OCI-M1 (cell line): ENCODE measurements around the gene GDPGP1.
"Not testable (repeated sequence)": the region's sequence is repeated elsewhere in the genome, so short reads cannot be mapped to it uniquely, and the experiment has no call there.

Source experiments
- DNase-seq: peaks from one replicate; lab custom pipeline; 2025; lab: John Stamatoyannopoulos, UW

GDPGP1 gene, protein sequence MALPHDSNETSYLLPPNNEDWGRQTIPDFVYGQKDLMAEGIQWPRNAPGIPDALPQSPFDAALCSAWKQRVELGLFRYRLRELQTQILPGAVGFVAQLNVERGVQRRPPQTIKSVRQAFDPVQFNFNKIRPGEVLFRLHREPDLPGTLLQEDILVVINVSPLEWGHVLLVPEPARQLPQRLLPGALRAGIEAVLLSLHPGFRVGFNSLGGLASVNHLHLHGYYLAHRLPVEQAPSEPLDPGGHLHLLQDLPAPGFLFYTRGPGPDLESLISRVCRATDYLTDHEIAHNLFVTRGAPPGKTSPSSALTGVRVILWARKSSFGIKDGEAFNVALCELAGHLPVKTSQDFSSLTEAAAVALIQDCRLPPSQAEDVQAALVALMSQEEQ

GRCh38 chr15:90234096-90234988 is at the start of gene GDPGP1:
GDPGP1 (plus strand) TSS chr15:90234209; CDS start chr15:90240909, 6,700 bp downstream.
- peak; percentile 66 for DNase-seq

- DNase-seq: peak; percentile 79
Measured at GRCh38 chr15:90184786-90185704, 49.0 kb upstream of the GDPGP1 start.

DNA sequence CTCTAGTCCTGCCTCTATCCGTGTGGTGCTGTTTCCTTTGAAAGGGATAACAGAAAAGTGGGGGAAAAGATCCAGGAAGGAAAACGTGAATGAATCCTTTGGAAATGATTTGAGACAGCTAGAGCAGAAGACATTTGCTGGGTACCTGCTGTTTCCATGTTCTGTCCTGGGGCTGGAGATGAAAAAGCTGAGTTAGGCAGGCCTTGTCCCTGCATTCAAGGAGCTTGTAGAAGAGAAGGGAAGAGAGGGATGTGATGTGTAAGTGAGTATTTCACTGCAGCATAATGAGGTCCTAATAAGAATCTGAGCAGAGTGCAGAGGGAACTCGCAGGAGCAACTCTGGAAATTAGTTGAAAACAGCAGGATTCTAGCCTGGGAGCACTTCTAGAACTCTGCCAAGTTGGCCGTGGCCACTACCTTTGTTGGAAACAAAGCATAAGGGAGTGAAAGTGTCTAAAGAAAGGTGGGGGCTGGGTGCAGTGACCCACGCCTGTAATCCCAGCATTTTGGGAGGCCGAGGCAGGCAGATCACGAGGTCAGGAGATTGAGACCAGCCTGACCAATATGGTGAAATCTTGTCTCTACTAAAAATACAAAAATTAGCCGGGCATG is 46.6 kb upstream of the GDPGP1 start:
- DNase-seq: no peak

GRCh38 chr15:90188065-90188464 is 45.9 kb upstream of the GDPGP1 start:
- DNase-seq: not testable (repeated sequence)

- peak; percentile 68 for DNase-seq
Measured at GRCh38 chr15:90188914-90189748, 44.9 kb upstream of the GDPGP1 start.

DNA sequence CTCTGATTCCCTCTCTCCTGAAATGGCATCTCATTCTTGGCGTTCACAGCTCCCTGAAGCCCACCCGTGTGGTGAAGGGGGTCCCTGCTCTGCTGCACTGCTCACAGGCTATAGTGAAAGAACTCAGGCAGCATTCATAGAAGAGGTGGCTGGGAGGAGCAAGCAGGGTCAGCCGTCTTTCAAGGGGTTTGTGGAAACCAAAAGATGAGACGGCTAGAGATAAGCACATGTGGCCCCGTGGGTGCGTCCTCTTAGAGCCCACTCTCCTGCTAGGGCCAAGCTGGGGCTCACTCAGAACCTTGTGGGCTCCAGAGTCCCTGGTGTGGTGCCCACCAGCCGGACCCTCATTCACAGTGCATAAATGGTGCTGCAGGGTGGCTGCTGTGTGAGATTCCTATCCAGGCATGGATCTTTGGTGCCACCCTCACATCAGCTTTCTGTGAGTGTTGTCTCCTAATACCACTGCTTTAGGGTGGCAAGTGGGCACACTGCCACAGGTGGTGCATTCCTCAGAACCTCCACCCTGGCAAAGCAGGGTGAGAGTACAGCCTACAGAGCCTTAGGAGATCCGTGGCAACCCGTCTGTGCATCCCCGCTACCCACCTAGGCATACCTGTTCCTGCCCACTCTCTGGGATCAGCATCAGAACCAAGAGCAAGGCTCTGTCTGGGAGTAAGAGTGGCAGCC is 44.1 kb upstream of the GDPGP1 start:
- peak; percentile 33 for DNase-seq

GRCh38 chr15:90190606-90191343 is 43.2 kb upstream of the GDPGP1 start:
- no peak for DNase-seq

- DNase-seq: no peak
Measured at GRCh38 chr15:90191344-90191687, 42.7 kb upstream of the GDPGP1 start.

- peak; percentile 40 for DNase-seq
Measured at GRCh38 chr15:90191794-90192509, 42.1 kb upstream of the GDPGP1 start.

DNA sequence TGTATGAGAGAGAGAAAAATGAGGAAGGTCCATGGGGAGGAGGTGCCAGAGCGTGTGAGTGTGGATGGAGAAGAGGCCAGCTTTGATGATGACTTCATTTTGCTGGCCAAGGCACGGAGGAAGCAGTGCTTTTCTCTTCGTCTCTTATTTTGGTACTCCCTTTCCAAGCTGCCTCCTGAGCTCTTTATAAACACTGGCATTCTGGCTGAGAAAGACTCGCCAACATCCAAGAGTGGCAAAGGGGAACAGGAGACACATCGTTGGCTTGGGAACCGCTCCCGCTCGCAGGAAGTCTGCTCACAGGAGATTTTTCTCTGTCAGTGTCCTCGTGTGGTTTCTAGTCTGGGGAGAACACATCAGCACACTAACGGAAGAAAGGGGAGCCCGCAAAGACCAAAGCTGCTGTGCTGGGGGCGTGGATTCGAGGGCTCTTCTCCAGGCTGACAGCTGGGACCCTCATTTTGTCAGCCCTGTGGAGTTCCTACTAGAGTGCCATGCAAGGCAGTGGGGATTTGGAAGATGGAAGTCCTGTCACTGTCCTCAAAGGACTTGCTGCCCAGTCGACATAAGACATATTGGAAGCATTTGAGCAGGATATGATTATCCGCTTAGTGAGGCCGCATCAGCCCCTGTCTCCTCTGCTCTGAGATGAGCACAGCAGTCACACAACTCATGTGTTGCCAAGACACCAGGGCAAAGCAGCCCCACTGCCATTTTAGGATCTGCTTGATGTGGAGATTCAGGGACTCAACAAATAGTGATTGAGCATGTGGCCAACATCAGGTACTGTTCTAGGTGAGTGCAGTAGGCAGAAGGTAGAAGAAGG is 40.8 kb upstream of the GDPGP1 start:
- no peak for DNase-seq

- DNase-seq: no peak
Measured at GRCh38 chr15:90194655-90195054, 39.4 kb upstream of the GDPGP1 start.

DNA sequence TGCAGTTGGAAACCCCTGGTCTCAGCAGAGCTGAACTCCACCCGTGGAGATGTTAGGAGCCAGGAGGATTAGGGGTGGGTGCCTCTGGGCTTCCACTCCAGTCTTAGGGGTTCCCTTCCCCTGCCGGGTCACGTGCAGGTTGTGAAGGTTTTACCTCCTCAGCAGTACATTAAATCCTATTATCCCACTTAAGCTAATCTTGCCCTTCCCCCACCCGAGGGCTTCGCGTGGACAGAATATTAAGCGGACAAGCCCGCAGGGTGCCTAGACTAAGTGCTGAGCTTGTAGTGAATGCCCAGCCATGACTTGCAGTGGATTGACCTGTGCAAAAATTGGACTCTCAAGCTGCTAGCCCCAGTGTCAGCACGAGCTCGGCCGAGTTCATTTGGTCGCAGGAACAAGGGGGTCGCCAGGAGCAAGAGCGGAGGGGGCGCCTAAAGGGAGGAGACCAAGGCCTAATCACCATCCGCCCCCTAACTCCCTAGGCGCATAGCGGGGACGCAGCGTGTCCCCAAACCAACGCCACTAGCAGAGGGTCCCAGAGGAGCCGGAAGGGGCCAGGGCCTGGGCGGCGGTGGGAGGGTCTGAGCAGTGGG is 33.4 kb upstream of the GDPGP1 start:
- no peak for DNase-seq

GRCh38 chr15:90201130-90201943 is 32.7 kb upstream of the GDPGP1 start, which contains the start of gene SEMA4B:
SEMA4B (plus strand) TSS chr15:90201330; CDS start chr15:90201579, 249 bp downstream.
- DNase-seq: peak; percentile 79

- DNase-seq: no peak
Measured at GRCh38 chr15:90201944-90202375, 32.0 kb upstream of the GDPGP1 start.

GRCh38 chr15:90202929-90203328 is 31.1 kb upstream of the GDPGP1 start:
- DNase-seq: no peak

DNA sequence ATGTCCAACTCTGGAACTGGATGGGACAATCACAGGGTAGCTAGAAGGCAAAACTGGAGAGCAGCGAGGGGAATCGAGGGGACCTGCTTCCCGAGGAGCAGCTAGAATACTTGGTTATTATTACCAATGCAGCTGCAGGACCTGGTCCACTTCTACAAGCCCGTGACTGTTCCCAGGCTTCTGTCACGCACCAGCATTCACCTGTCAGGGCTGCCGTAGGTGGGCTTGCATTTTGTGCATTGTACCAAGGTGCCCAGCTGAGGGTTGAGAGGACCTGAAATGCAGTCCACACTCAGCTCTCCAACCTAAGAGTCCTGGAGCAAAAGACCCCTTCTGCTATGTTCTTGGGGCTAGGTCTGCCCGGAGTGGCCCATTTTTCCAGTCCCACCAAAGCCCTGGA is 30.5 kb upstream of the GDPGP1 start:
- no peak for DNase-seq
